Vagina (tissue), 2 donors: ENCODE data around the gene IL18BP.

Experiments
- CTCF ChIP-seq, 3 experiments: fragments of 450-650 bp in 2 of 3; fragments of 200-600 bp in 1 of 3; sonication (generic) in 1 of 3; IDR thresholded peaks; one replicate each; pipeline ENCODE4 v1.5.1; 2017 to 2019; ENCODE audit warnings: antibody characterized with exemption in 3 of 3, mild to moderate bottlenecking in 2 of 3, moderate library complexity in 2 of 3
- POLR2AphosphoS5 ChIP-seq, 2 donors: sonication (generic); formaldehyde crosslinking; IDR thresholded peaks; one replicate each; pipeline ENCODE4 v1.9.0; 2017; ENCODE audit warnings: antibody characterized with exemption in 2 of 2, mild to moderate bottlenecking in 2 of 2, low read depth in 1 of 2; ENCODE audit not compliant: insufficient read depth in 1 of 2

- TF ChIP-seq CTCF (IDR thresholded peaks at IDR 0.05): no peak
- TF ChIP-seq POLR2AphosphoS5 (IDR thresholded peaks at IDR 0.05; ENCODE audit: insufficient read depth in 1 of 2, low read depth in 1 of 2): no peak
These were observed 8.4 kb downstream of the IL18BP start for GRCh38 chr11:72007089-72007476.
